22Rv1 (cell line): ENCODE measurements around the gene KLF13.

Experiments used
- H3K27ac ChIP-seq: fragments of 450-650 bp; 2 replicates; pipeline ENCODE4 v1.5.1; 2017
- ZFX ChIP-seq: fragments of 450-650 bp; IDR thresholded peaks from 2 replicates; pipeline ENCODE4 v1.6.1; 2017; ENCODE audit warnings: antibody characterized with exemption, borderline replicate concordance
- TF ChIP-seq, protein P1 (sequence below): fragments of 450-650 bp; IDR thresholded peaks from 2 replicates; pipeline ENCODE4 v1.5.1; 2017; ENCODE audit warnings: mild to moderate bottlenecking

KLF13 gene

GRCh38 chr15:31340047-31340446 is 13.4 kb downstream of the KLF13 start:
- no peak overlapping the region for H3K27ac ChIP-seq
- TF ChIP-seq, protein P1, sequence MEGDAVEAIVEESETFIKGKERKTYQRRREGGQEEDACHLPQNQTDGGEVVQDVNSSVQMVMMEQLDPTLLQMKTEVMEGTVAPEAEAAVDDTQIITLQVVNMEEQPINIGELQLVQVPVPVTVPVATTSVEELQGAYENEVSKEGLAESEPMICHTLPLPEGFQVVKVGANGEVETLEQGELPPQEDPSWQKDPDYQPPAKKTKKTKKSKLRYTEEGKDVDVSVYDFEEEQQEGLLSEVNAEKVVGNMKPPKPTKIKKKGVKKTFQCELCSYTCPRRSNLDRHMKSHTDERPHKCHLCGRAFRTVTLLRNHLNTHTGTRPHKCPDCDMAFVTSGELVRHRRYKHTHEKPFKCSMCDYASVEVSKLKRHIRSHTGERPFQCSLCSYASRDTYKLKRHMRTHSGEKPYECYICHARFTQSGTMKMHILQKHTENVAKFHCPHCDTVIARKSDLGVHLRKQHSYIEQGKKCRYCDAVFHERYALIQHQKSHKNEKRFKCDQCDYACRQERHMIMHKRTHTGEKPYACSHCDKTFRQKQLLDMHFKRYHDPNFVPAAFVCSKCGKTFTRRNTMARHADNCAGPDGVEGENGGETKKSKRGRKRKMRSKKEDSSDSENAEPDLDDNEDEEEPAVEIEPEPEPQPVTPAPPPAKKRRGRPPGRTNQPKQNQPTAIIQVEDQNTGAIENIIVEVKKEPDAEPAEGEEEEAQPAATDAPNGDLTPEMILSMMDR: no peak
- no peak for TF ChIP-seq ZFX

GRCh38 chr15:31340592-31340991 is 14.0 kb downstream of the KLF13 start:
- H3K27ac ChIP-seq: no peak overlapping the region
- TF ChIP-seq, protein P1: no peak
- no peak for TF ChIP-seq ZFX

DNA sequence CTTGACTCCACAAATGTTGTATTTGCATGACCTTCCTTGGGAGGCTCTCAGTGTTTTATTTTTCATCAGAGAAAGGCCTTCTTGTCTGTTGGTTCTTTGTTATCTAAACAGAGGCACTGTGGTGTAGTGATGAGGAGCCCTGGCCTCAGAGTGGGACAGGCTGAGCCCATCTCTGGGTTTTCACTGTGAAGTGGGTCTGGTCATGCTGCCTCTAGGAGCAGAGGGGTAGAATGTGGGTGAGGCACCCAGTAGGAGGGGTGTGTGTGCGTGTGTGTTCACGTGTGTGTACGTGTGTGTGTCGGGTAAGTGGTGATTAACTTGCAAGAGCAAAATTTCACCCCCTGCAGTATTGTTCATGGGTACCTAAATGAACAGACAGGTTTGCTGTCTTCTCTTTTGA is 14.4 kb downstream of the KLF13 start:
- no peak overlapping the region for H3K27ac ChIP-seq
- TF ChIP-seq ZFX: no peak
- TF ChIP-seq, protein P1: no peak

DNA sequence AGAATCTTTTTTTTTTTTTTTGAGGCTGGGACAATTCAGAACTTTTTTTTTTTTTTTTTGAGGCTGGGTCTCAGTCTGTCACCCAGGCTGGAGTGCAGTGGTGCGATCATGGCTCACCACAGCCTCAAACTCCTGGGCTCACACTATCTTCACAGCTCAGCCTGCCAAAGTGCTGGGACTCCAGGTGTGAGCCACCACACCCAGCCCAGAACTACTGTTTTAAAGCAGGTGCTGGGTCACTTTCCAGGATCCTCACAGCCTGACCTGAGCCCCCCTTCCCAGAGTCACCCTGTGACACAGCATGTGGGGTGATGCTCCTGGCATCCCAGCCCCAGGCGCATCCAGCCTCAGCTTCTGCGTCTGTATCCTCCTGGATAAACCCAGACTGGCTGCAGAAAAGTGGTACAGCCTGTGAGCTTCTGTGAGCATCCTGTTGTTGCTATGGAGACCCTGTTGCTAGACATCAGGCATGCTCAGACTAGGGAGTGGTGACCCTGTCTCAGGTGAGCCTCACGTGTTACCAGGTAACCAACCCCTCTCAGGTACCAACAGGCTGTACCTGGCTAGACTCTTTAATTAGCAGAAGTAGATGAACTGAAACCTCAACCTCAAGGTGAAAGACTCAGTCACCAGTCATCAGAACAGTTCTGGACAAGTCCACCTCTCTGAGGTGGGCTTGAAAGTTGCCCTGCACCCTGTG is 15.0 kb downstream of the KLF13 start:
- TF ChIP-seq ZFX: no peak
- H3K27ac ChIP-seq: no peak overlapping the region

GRCh38 chr15:31342381-31342780 is 15.7 kb downstream of the KLF13 start:
- no peak overlapping the region for H3K27ac ChIP-seq
- TF ChIP-seq ZFX: no peak

GRCh38 chr15:31342781-31343626 is 16.4 kb downstream of the KLF13 start:
- no peak for TF ChIP-seq ZFX
- TF ChIP-seq, protein P1: no peak
- no peak overlapping the region for H3K27ac ChIP-seq

DNA sequence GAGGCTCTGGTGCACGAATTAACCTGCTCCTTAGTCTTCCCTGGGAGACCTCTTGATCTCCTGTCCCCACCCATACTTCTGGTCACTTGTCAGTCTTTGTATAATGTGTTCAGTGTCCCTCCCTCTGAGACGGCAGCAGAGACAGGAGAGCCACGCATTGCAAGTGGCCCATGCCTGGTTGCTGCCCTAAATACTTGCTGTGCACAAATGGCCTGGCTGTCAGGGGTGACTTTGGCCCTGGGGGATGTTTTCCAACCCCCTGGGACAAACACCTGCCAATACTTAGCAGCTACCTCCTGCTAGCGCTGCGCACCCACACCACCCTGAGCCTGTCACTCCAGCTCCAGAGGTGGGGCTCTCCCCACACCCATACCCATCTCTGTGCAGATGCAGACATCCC is 17.2 kb downstream of the KLF13 start:
- no peak for TF ChIP-seq ZFX
- TF ChIP-seq, protein P1: no peak
- no peak overlapping the region for H3K27ac ChIP-seq

GRCh38 chr15:31344266-31344665 is 17.6 kb downstream of the KLF13 start:
- TF ChIP-seq ZFX: no peak
- TF ChIP-seq, protein P1: no peak
- no peak overlapping the region for H3K27ac ChIP-seq
